HG03135 (cell line): ENCODE measurements around the gene EHBP1.
"Not testable (repeated sequence)": the region's sequence is repeated elsewhere in the genome, so short reads cannot be mapped to it uniquely, and the experiment has no call there.

Experiments used
- ATAC-seq: cut with Tn5 transposase; IDR thresholded peaks from one replicate; pipeline ENCODE4 v1.9.1; 2021; ENCODE audit warnings: mild to moderate bottlenecking, moderate library complexity; ENCODE audit not compliant: unreplicated experiment

The EHBP1 gene

GRCh38 chr2:62704654-62705006 lies 883 bp upstream of the EHBP1 start:
- ATAC-seq = no peak

GRCh38 chr2:62705859-62706720 lies 577 bp downstream of the EHBP1 start:
- peak; percentile 10 for ATAC-seq

GRCh38 chr2:62706721-62707521 lies 1.4 kb downstream of the EHBP1 start:
- ATAC-seq = no peak

GRCh38 chr2:62708751-62709150 lies 3.2 kb downstream of the EHBP1 start:
- no peak for ATAC-seq

DNA sequence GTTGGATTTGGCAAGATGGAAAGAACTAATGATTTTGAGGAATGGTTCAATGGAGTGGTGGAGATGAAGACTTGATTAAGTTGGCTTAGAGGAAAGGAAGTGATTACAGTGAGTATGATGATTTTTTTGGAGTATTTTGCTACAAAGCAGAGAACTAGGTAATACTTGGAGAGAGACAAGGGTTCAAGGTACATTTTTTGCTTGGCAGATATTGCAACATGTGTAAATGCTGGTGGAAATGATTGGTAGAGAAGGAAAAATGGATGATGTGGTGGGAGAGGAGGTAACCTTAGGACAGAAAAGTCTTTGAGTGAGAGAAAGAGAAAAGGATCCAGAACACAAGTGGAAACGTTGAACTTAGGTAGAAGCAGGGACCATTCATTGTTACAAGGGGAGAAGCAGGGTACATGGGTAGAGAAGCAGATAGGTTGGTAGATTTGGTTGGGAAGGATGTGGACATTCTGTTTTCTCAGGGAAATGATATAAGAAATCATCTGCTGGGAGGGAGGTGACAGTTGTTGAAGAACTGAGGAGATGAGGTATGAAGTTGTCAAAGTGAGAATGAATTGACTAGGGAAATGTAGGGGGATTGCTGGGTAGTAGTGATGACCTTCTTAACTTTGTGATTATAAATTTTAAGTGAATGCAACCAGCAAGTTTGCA lies 6.5 kb downstream of the EHBP1 start:
- ATAC-seq = no peak

GRCh38 chr2:62713196-62713595 lies 7.7 kb downstream of the EHBP1 start:
- not testable (repeated sequence) for ATAC-seq

GRCh38 chr2:62713837-62714236 lies 8.3 kb downstream of the EHBP1 start:
- ATAC-seq = no peak

DNA sequence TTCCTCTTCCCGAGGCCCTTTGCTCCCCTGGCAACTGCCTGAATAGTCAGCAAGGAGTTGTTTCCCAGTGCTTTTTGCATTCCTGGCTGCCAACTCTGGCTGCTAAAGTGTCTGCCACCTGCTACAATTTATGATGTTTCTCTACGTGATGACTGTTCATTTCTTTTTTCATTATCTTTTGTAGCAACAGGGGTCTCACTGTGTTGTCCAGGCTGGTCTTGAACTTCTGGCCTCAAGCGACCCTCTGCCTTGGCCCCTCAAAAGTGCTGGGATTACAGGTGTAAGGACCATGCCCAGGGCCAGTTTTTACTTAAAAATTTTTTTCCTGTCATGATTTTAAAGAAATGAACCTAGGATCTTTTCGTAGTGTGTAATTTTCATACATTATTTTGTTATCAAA lies 11.3 kb downstream of the EHBP1 start:
- no peak for ATAC-seq

GRCh38 chr2:62717503-62718081 lies 12.1 kb downstream of the EHBP1 start:
- no peak for ATAC-seq

DNA sequence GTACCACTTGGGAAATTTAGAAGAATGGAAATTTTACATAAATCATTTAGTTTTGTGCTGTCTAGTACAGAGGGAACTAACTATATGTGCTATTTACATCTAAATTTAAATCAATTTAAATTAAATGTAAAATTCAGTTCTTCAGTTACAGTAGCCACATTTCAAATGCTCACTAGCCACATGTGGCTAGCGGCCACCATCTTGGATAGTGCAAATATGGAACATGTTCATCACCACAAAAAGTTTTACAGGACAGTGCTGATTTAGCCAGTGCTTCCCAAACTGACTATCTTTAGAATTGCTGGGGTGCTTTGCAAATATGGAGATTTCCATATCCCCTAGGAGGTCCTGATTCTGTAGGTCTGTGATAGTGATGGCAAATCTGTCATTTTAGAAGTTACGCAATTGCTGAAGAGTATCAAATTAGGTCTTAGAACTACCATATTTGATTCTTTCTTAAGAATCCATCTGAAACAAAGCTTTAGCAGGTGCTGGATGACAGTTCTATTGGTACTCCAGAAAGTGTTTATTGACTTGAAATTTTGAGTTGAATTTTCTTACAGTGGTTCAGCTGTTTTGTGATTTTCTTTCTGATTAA lies 12.8 kb downstream of the EHBP1 start:
- ATAC-seq = no peak

DNA sequence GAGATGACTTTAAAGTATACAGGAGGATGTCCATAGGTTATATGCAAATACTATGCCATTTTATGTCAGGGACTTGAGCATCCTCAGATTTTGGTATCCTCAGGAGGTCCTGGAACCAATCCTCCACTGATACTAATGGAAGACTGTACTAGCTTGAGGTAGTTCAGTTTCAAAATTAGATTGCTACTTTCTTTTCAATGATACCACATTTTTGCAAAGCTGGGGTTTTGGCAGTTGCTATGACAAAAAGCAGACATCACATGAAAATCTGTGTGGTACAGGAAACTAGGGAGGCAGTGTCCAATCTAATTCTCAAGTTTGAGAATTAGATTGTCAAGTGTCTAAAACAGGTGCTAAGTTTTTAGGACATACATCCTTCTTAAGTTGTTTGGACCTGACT lies 14.2 kb downstream of the EHBP1 start:
- ATAC-seq = no peak

- ATAC-seq = no peak
These were observed 17.2 kb downstream of the EHBP1 start for GRCh38 chr2:62722679-62723078.

- ATAC-seq = no peak
These were observed 17.7 kb downstream of the EHBP1 start for GRCh38 chr2:62723253-62723652.

- ATAC-seq = no peak
These were observed 18.6 kb downstream of the EHBP1 start for GRCh38 chr2:62724106-62724505.

DNA sequence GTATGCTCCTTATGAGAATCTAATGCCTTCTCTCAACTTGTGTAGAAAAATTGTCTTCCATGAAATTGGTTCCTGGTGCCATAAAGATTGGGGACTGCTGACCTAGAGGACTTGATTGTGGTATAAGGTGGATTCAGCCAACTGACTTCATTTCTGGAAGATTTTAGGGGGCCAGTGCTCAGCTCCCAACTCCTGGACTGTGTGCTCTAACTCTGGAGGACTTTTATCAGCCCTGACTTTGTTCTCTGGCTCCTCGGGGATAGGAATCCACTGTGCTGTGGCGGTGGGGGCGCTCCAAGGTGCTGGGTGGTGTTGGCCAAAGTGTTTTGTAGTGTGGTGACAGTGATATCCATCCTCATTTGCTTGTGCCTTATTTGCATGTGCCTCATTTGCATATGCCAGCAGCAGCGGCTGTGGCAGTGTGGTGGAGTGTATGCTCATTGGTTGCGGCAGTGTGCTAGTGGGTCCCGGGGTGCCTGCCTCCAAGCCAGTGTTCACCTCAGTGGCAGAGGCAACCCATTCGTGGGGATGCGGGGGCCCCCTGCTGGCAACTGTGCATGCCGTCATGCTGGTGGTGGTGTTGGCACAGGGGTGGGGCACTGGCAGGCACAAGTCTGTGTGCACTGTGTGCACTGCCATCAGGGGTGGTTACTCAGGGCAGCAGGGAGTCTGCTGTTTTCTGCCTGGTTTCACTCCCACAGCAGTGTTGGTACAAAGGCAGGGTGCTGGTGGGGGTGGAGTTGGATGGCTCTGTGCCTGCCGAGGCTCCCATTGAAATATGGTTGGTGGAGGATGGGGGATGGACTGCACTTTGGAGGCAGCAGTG lies 19.6 kb downstream of the EHBP1 start:
- ATAC-seq = no peak

GRCh38 chr2:62725712-62726055 lies 20.2 kb downstream of the EHBP1 start:
- no peak for ATAC-seq

- ATAC-seq = no peak
These were observed 21.9 kb downstream of the EHBP1 start for GRCh38 chr2:62727259-62727867.

GRCh38 chr2:62727876-62728566 lies 22.5 kb downstream of the EHBP1 start:
- ATAC-seq = no peak

- ATAC-seq = no peak
These were observed 25.8 kb downstream of the EHBP1 start for GRCh38 chr2:62731275-62731674.
